GM19240 (cell line): ENCODE data around the gene ABLIM3.

Source experiments
- DNase-seq: peaks from one replicate; pipeline ENCODE4 v3.0.0; 2011; ENCODE audit warnings: low spot score; ENCODE audit not compliant: insufficient read length

ABLIM3 gene

GRCh38 chr5:149133795-149134777 lies 7.2 kb upstream of the ABLIM3 start:
- DNase-seq: no peak

GRCh38 chr5:149134778-149135500 lies 6.4 kb upstream of the ABLIM3 start:
- DNase-seq: no peak

GRCh38 chr5:149135536-149136201 lies 5.6 kb upstream of the ABLIM3 start:
- no peak for DNase-seq

DNA sequence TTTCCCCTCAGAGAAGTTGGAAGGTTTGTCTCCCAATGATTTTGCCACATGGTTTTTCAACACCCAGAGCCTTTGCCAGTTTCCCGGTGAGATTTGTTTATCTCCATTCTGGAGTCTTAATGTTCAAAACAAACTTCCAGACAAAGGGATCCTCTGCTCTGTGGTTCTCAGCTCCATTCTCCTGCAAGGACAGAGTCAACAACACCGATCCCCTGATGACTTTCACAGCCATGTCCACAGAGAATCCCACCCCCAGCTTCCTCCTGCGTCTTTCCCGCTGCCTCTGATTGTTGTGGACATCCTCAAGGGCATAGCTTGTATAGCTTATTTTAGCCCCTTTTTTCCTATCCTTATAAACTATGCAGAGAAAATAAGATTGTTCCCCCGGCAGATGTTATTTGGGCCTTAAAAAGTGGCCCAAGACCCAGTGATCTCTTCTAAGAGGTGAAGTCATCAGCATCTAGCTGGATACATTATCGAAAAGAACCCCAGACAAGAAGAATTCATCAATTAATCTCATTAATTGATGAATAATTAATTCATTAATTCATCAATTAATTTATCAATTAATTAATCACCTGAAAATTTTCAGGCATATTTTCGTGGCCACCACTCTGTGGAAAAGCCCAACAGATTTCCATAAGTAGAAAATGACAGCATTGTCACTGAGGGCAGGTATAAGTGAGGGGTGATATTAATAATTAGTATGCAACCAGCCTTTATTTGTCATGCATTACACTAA lies 2.9 kb upstream of the ABLIM3 start:
- DNase-seq: no peak

DNA sequence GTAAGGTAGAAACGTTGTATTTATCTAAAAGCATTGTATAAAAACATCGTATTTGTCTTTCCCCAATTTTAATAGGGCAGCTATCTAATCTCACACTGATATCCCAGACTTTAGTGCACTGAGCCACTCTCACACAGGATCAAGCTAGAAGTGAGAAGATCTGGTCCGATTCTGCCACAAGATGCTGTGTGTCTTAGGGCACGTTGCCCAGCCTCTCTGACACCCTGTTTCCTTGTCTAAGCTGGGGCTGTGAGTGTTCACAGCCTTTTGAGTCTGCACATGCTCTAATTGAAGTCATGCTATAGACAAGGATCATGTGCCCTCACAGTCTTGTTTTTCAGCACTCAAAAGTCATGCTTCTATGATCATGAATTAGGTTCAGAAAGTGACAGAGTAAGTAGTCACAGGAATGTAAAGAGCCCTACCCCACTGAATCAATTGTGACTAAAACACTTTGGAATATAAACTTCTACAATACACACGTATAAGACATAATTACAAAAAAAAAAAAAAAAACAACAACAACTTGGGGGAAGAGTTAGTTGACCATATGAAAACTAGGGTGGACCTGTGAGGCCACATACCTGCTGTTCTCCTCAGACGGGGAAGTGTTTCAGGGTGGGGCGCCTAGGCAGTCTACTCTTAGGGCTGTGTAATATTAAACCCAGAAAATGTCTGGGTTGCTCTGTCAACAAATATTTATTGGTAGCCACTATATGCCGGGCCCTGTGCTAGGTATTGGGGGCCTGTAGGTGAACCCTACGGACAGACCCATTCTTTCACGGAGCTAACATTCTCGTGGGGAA lies 893 bp upstream of the ABLIM3 start:
- no peak for DNase-seq

DNA sequence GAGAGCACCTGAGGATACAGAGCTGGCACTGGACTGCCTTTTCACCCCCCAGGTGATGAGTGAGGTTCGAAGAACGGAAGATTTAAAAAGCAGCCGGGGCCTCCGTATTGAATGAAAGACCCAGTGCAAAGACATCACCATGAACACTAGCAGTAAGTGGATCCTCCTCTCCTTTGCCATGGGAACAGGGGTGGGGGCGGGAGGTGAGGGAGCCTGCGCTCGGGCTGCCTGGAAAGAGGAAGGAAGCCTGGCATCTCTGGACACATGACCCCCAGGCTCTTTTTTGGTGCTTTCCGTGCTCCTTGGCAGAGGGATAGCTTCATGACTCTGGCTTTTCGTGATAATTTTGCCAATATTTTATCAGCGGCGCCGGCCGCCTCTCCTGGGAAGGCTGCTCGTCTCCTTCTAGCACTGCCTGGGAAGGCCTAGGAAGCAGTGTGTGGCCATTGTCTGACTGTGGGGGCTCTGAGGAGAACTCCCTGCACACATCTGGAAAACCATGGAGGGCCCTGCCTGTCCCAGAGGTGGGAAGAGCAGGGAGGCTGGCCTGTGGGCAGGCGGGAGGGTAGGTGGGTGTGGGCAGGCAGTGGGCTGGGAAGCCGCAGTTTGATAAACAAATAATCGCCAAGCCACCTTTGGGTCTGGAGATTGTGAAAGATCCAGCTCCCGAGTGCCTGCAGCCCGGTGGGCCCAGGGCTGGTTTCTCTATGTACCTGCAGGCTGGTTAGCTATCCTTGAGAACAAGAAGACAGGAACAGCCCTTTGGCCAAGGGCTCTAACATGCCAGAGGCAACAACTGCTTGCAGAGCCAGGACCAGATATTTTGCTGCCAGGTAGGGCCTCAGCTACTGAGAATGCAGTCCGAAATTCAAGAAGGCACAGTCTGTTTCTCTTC lies 911 bp downstream of the ABLIM3 start:
- DNase-seq: no peak

DNA sequence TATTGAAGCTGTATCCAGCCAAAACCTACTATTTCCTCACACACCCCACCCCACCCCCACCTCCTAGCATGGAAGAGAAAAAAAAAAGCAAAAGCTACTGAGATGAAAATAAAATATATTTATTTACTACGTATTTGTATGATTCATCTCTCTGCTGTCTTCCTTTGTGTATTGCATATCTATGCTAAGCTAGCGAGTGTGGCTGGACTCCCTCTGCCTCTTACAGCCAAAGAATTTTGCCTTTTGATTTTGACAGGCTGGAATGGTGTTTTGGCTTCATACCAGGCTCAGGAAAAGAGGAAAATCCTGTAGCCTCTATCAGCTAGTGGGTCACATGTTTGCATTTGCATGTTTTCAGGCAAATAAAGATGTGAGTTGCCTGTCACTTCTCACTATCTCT lies 2.2 kb downstream of the ABLIM3 start:
- DNase-seq: no peak

GRCh38 chr5:149144637-149145036 lies 3.3 kb downstream of the ABLIM3 start:
- DNase-seq: no peak

DNA sequence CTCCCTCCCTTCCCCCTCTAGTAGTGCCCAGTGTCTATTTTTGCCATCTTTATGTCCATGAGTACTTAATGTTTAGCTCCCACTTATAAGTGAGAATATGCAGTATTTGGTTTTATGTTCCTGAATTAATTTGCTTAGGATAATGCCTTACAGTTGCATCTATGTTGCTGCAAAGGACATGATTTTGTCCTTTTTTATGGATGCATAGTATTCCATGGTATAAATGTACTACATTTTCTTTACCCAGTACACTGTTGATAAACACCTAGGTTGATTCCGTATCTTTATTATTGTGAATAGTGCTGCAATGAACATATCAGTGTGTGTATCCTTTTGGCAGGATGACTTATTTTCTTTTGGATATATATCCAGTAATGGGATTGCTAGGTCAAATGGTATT lies 3.8 kb downstream of the ABLIM3 start:
- DNase-seq: no peak

DNA sequence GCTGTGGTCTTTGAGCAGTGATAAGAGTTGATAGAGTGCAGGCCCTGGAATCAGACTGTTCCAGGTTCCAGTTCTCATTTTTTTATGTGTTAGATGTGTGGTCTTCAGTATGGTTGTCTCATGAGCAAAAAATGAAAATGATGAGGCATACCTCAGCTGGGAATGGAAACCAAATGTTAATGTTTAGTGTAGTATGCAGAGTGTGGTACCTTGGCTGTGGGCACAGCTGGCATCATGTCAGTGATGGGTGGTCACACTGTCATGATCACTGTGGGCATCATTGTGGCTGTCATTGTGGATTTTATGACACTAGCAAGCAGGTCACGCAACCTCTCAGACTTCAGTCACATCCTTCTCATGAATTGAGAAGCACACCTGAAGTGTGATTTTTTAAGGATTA lies 6.4 kb downstream of the ABLIM3 start:
- no peak for DNase-seq

DNA sequence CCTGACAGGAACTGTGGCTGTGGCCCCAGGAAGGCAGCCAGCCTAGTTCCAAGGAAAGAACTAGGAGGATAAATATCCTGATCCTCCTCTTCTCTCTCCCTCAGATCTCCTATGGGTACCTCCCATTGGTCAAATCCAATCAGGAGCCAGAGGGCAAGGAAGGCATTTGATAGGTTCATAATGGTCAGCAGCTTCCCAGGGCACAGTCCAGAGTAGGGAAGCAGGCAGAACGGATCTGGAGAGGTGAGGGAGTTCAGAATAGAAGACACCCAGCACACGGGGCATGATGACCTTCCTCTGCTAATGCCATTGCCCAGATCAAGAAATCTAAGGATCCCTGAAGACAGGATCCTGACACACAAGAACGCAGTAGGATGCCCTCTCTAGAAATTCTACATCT lies 8.6 kb downstream of the ABLIM3 start:
- DNase-seq: no peak

- DNase-seq: no peak
Measured at GRCh38 chr5:149150457-149150856, 9.2 kb downstream of the ABLIM3 start.

DNA sequence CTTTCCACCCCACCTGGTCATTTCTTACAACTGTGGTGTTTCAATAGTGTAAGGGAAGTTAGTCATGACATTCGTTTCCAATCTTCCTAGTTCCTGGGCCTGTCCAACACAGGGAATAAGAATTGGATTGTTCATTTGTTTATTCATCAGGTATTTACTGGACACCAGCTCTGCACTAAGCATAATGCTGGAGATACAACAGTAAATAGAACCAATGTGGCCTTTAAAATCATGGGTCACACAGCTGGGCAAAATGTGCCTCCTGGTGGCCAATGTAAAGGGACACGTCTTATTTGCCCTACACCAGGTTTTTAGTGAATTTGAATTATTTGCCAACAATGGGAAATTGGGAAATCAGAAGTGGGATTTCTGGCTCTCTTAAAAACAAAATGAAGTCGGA lies 10.4 kb downstream of the ABLIM3 start:
- no peak for DNase-seq

DNA sequence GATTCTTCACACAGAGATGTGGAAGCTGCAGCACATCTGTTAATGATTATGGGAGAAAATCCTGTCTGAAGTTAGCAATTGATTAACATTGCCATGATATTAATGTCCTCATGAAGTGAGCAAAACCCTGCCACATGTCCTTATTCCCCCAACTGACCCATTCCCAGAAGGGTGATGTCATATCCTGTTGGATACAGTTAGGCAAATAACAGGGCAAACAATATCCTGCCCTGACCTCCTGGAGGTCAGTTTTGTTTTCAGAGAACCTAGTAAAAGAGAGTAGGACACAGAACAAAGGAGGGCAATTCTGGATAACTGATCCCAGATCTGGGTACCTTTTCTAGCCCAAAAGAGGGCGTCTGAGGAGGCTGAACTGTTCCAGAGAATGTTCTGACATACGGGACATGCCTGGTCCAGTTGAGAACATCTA lies 11.0 kb downstream of the ABLIM3 start:
- DNase-seq: no peak

GRCh38 chr5:149153193-149153750 lies 12.0 kb downstream of the ABLIM3 start:
- no peak for DNase-seq

GRCh38 chr5:149153751-149154610 lies 12.7 kb downstream of the ABLIM3 start:
- no peak for DNase-seq

GRCh38 chr5:149154650-149155049 lies 13.4 kb downstream of the ABLIM3 start:
- DNase-seq: no peak

GRCh38 chr5:149156435-149157083 lies 15.3 kb downstream of the ABLIM3 start:
- DNase-seq: no peak
